Head of caudate nucleus (tissue), 42 donors: Measurements from ENCODE around the gene RAET1E.
A peak's percentile ranks its signal among the peaks of the same experiment; 100 is the strongest.
"Not testable (repeated sequence)": the region's sequence is repeated elsewhere in the genome, so short reads cannot be mapped to it uniquely, and the experiment has no call there.

Source experiments
- DNase-seq, 42 donors: peaks; one replicate each; pipeline versions ENCODE4 v3.0.0 to v3.0.0-alpha.2; 2020 to 2021; ENCODE audit warnings: mixed read lengths in 7 of 42
- intact Hi-C: fragments of 100-400 bp; cut with DNase I; formaldehyde crosslinking; loops from one replicate; pipeline ENCODE4 v1.15.0; 2022

Gene RAET1E

GRCh38 chr6:149876241-149876933 is 21.5 kb downstream of the RAET1E start:
- intact Hi-C loops, result no loop called here

GRCh38 chr6:149872233-149872632 is 25.7 kb downstream of the RAET1E start:
- intact Hi-C loops, result no loop called here

More at GRCh38 chr6:149876241-149876933, 21.5 kb downstream of the RAET1E start:
- DNase-seq, result no peak

GRCh38 chr6:149871182-149871581 is 26.7 kb downstream of the RAET1E start:
- DNase-seq, result no peak
- intact Hi-C loops, result no loop called here

More at GRCh38 chr6:149872233-149872632, 25.7 kb downstream of the RAET1E start:
- DNase-seq, result no peak

GRCh38 chr6:149869275-149869892 is 28.5 kb downstream of the RAET1E start:
- no peak for DNase-seq
- intact Hi-C loops, result loop anchor here (5.0 to 10.0 kb wide), 2 partner anchors 37 to 305 kb away; partner anchors contain the start of gene GINM1

- no peak for DNase-seq
- intact Hi-C loops, result loop anchor here (5.0 to 10.0 kb wide), 2 partner anchors 36 to 303 kb away; partner anchors contain the start of gene GINM1
These were observed 29.9 kb downstream of the RAET1E start for GRCh38 chr6:149867876-149868640.

GRCh38 chr6:149864578-149865535 is 33.1 kb downstream of the RAET1E start:
- intact Hi-C loops, result loop anchor here (5.0 to 10.0 kb wide), 3 partner anchors 33 to 300 kb away; partner anchors contain the start of genes GINM1 and LATS1

GRCh38 chr6:149863698-149864577 is 34.0 kb downstream of the RAET1E start, which contains the start of gene LRP11:
LRP11 (minus strand) TSS chr6:149864359; CDS start chr6:149864020, 339 bp downstream.
- peak; percentile 66 to 96 (median 89) for DNase-seq
- intact Hi-C loops, result loop anchor here (5.0 to 10.0 kb wide), 2 partner anchors 147 to 299 kb away; partner anchors contain the start of genes GINM1 and LATS1

More at GRCh38 chr6:149864578-149865535, 33.1 kb downstream of the RAET1E start:
- peak in 33 of 42 donors; percentile 10 to 83 (median 54) for DNase-seq

GRCh38 chr6:149862922-149863697 is 34.8 kb downstream of the RAET1E start:
- intact Hi-C loops, result loop anchor here (5.0 to 10.0 kb wide), 2 partner anchors 146 to 298 kb away; partner anchors contain the start of genes GINM1 and LATS1
- peak; percentile 38 to 80 (median 64) for DNase-seq

- not testable (repeated sequence) for DNase-seq
- intact Hi-C loops, result loop anchor here (5.0 to 10.0 kb wide), 2 partner anchors 145 to 298 kb away; partner anchors contain the start of genes GINM1 and LATS1
These were observed 35.5 kb downstream of the RAET1E start for GRCh38 chr6:149862424-149862738.

- no peak for DNase-seq
- intact Hi-C loops, result loop anchor here (5.0 to 10.0 kb wide), 2 partner anchors 145 to 297 kb away; partner anchors contain the start of genes GINM1 and LATS1
These were observed 36.1 kb downstream of the RAET1E start for GRCh38 chr6:149861603-149862423.

- intact Hi-C loops, result loop anchor here (5.0 to 10.0 kb wide), 2 partner anchors 144 to 296 kb away; partner anchors contain the start of genes GINM1 and LATS1
These were observed 36.9 kb downstream of the RAET1E start for GRCh38 chr6:149860834-149861602.

GRCh38 chr6:149860513-149860833 is 37.4 kb downstream of the RAET1E start:
- DNase-seq, result no peak
- intact Hi-C loops, result loop anchor here (5.0 to 10.0 kb wide), 2 partner anchors 143 to 296 kb away; partner anchors contain the start of genes GINM1 and LATS1

More at GRCh38 chr6:149860834-149861602, 36.9 kb downstream of the RAET1E start:
- no peak for DNase-seq

GRCh38 chr6:149859938-149860337 is 38.0 kb downstream of the RAET1E start:
- DNase-seq, result no peak
- intact Hi-C loops, result loop anchor here (5.0 to 10.0 kb wide), 2 partner anchors 143 to 295 kb away; partner anchors contain the start of genes GINM1 and LATS1

GRCh38 chr6:149859368-149859767 is 38.5 kb downstream of the RAET1E start:
- intact Hi-C loops, result no loop called here
- DNase-seq, result no peak
